Activated CD8-positive, alpha-beta T cell treated with anti-CD3 and anti-CD28 coated beads for 36 hours (primary cell): ENCODE results near the gene FGF19. TPM values are rescaled to one million over a fixed set of nuclear protein-coding genes. Genes with fewer than 3 reads are reported as not detected.

ENCODE experiments used
- ATAC-seq: fragments of 200-7000 bp; cut with Tn5 transposase; one replicate; pipeline ENCODE4 v1.10.0; 2021; ENCODE audit warnings: mild to moderate bottlenecking, moderate library complexity
- CTCF ChIA-PET: fragments of 350-600 bp; sonication (Branson Sonifier 250); formaldehyde crosslinking; loops from one replicate; lab custom pipeline; 2021; ENCODE audit warnings: antibody characterized with exemption; lab: Charles Lee
- POLR2A ChIA-PET: fragments of 350-600 bp; sonication (Branson Sonifier 250); formaldehyde crosslinking; loops from one replicate; lab custom pipeline; 2021; ENCODE audit warnings: antibody characterized with exemption; lab: Charles Lee
- DNase-seq: peaks from one replicate; pipeline ENCODE4 v3.0.0-alpha.2; 2020
- H3K27ac Mint-ChIP-seq: one replicate; pipeline ENCODE4 v1.8.0; 2021; ENCODE audit warnings: mild to moderate bottlenecking, mixed read lengths
- H3K27me3 Mint-ChIP-seq: one replicate; pipeline ENCODE4 v1.8.0; 2021; ENCODE audit warnings: mixed read lengths
- H3K36me3 Mint-ChIP-seq: one replicate; pipeline ENCODE4 v1.8.0; 2021; ENCODE audit warnings: low read depth, mixed read lengths
- H3K4me1 Mint-ChIP-seq: one replicate; pipeline ENCODE4 v1.8.0; 2021; ENCODE audit warnings: low read depth, mixed read lengths
- H3K4me3 Mint-ChIP-seq: one replicate; pipeline ENCODE4 v1.8.0; 2021; ENCODE audit warnings: mild to moderate bottlenecking, moderate library complexity, mixed read lengths
- H3K9me3 Mint-ChIP-seq: one replicate; pipeline ENCODE4 v1.8.0; 2021; ENCODE audit warnings: mixed read lengths
- CTCF ChIP-seq: fragments of 200-600 bp; IDR thresholded peaks from one replicate; pipeline ENCODE4 v1.8.0; 2022; ENCODE audit warnings: antibody characterized with exemption, mild to moderate bottlenecking
- intact Hi-C: fragments of 100-400 bp; cut with micrococcal nuclease; formaldehyde crosslinking; loops from one replicate; pipeline ENCODE4 v1.10.0; 2022
- total RNA-seq, 2 experiments: library from RNA; stranded (reverse); gene quantifications; one replicate each; pipeline ENCODE4 v1.2.3, GENCODE V29; 2021

Gene FGF19
- total RNA-seq, 2 experiments from 2014 or later = not detected

GRCh38 chr11:69729252-69729651, 25.4 kb upstream of the FGF19 start:
- ChIA-PET CTCF (no interaction called here), POLR2A (no interaction called here)
- H3K27me3 Mint-ChIP-seq = peaks cover 42% of the 10 kb centered on the region
- no peaks in the 10 kb centered on the region for H3K36me3 Mint-ChIP-seq
- no peak for TF ChIP-seq CTCF
- peaks cover 2% of the 10 kb centered on the region for H3K9me3 Mint-ChIP-seq
- intact Hi-C loops = no loop called here
- no peak for ATAC-seq
- H3K4me3 Mint-ChIP-seq = no peak overlapping the region
- no peak overlapping the region for H3K27ac Mint-ChIP-seq
- no peak for DNase-seq
- no peaks in the 10 kb centered on the region for H3K4me1 Mint-ChIP-seq

- ATAC-seq = no peak
- H3K4me1 Mint-ChIP-seq = no peaks in the 10 kb centered on the region
- intact Hi-C loops = no loop called here
- TF ChIP-seq CTCF = no peak
- DNase-seq = no peak
- H3K27me3 Mint-ChIP-seq = peaks cover 52% of the 10 kb centered on the region
- POLR2A ChIA-PET = interaction anchor here (0.6 kb wide), 1 partner anchor 201 kb away, joined by 3 read pairs; no protein-coding TSS in a partner anchor
- CTCF ChIA-PET = interaction anchor here (0.8 kb wide), 1 partner anchor 49 kb away, joined by 3 read pairs; no protein-coding TSS in a partner anchor
- H3K9me3 Mint-ChIP-seq = no peaks in the 10 kb centered on the region
- no peaks in the 10 kb centered on the region for H3K36me3 Mint-ChIP-seq
- H3K4me3 Mint-ChIP-seq = no peak overlapping the region
- H3K27ac Mint-ChIP-seq = no peak overlapping the region
Measured at GRCh38 chr11:69727266-69727665, 23.4 kb upstream of the FGF19 start.

- ChIA-PET CTCF (no interaction called here), POLR2A (interaction anchor here (0.6 kb wide), 1 partner anchor 202 kb away, joined by 3 read pairs; no protein-coding TSS in a partner anchor)
- no peaks in the 10 kb centered on the region for H3K36me3 Mint-ChIP-seq
Measured at GRCh38 chr11:69726481-69726880, 22.7 kb upstream of the FGF19 start.

GRCh38 chr11:69726019-69726418, 22.2 kb upstream of the FGF19 start:
- DNase-seq (no peak), ATAC-seq (no peak)
- Mint-ChIP-seq H3K27me3 (peaks cover 53% of the 10 kb centered on the region), H3K4me3 (no peak overlapping the region), H3K4me1 (no peaks in the 10 kb centered on the region), H3K36me3 (no peaks in the 10 kb centered on the region), H3K27ac (no peak overlapping the region), H3K9me3 (no peaks in the 10 kb centered on the region)
- POLR2A ChIA-PET = no interaction called here
- no peak for TF ChIP-seq CTCF
- intact Hi-C loops = no loop called here
- CTCF ChIA-PET = no interaction called here

More at GRCh38 chr11:69726481-69726880, 22.7 kb upstream of the FGF19 start:
- H3K9me3 Mint-ChIP-seq = no peaks in the 10 kb centered on the region
- no peak overlapping the region for H3K27ac Mint-ChIP-seq
- TF ChIP-seq CTCF = no peak
- intact Hi-C loops = no loop called here
- peaks cover 51% of the 10 kb centered on the region for H3K27me3 Mint-ChIP-seq
- DNase-seq (no peak), ATAC-seq (no peak)
- H3K4me3 Mint-ChIP-seq = no peak overlapping the region
- no peaks in the 10 kb centered on the region for H3K4me1 Mint-ChIP-seq

GRCh38 chr11:69721745-69722144, 17.9 kb upstream of the FGF19 start:
- peak; percentile 9 for DNase-seq
- H3K27me3 Mint-ChIP-seq = peaks cover 56% of the 10 kb centered on the region
- no peak overlapping the region for H3K27ac Mint-ChIP-seq
- intact Hi-C loops = no loop called here
- H3K4me1 Mint-ChIP-seq = no peaks in the 10 kb centered on the region
- POLR2A ChIA-PET = no interaction called here
- TF ChIP-seq CTCF = no peak
- H3K9me3 Mint-ChIP-seq = no peaks in the 10 kb centered on the region
- CTCF ChIA-PET = no interaction called here
- ATAC-seq = no peak
- H3K36me3 Mint-ChIP-seq = no peaks in the 10 kb centered on the region
- H3K4me3 Mint-ChIP-seq = no peak overlapping the region
